NCI-H748 (cell line): ENCODE data around the gene MINDY2.
"Not testable (repeated sequence)": the region's sequence is repeated elsewhere in the genome, so short reads cannot be mapped to it uniquely, and the experiment has no call there.

Experiments used
- DNase-seq: peaks from one replicate; lab custom pipeline; 2025; ENCODE audit not compliant: unreplicated experiment; lab: John Stamatoyannopoulos, UW

The MINDY2 gene

DNA sequence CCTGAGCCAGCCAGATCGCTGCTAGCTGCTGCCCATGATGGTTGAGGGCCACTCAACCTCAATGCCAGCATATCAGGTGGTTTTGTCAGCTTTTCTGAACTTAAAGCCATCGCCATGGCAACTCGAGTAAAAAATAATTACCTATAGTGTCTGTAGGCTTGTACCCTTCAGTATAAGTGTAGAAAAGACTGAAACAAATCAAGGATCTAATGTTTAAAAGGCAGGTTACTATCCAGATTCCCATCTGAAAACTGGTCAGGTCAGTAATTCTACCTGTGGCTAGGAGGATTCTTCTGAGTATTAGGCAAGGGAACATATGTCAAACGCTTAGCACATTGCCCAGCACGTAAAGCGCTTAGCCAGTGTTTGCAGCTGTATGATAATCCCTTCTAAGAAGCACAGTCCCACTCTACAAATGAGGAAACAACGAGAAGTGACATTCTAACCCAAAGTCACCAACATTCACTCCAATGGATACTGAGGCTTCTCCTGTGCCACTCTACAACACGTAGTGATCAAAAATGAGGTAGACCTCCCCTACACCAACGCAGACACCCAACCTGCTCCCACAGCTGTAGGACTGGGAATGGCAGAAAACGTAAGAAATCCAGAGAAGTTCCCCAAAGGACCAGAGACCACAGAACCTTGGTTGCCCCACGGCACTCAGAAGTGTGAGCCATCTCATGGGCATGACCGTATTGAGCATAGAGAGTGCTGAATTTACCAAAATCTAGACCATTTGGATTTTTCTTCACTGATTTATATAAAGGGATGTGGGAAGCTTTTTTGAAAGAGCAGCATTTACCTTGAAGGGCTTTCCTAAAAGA is 107.1 kb downstream of the MINDY2 start:
- DNase-seq, result no peak

- no peak for DNase-seq
These were observed 109.2 kb downstream of the MINDY2 start for GRCh38 chr15:58880320-58880719.

- no peak for DNase-seq
These were observed 111.1 kb downstream of the MINDY2 start for GRCh38 chr15:58882243-58882642.

GRCh38 chr15:58883926-58884325 is 112.8 kb downstream of the MINDY2 start:
- DNase-seq, result not testable (repeated sequence)

DNA sequence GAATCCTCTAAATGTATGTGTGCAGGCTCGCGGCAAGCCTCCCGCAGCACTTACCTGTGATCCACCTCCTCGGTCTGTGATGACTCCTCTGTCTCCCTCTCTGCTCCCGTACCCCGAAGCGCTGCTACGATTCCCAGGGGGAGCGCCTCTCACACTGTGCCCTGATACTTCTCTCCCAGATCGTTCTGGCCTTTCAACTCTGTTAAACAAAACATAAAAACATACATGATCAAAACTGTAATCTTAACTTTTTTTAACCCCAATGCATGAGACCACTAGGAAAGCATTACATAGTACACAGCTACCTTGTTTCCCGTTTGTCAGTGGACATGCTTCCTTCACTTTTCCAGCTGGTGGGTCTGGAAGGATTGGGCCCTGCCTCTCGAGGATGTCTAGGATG is 115.8 kb downstream of the MINDY2 start:
- DNase-seq, result no peak

DNA sequence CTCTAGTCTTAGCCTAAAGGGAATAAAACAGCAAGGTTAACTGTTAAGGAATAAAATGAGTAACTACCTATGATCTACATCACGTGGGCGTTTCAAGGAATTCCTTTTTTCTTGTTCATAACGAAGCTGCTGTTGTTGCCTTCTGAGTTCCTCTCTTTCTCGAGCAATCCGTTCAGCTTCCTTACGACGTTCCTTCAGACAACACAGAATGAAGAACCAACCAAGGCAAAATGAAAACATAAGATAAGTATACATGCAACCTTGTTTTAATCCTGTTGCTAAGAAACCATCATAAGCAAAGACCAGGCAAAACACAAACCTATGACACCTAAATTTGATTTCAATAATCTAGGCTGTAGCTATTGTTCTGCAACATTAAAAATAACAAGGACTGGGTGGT is 118.3 kb downstream of the MINDY2 start:
- no peak for DNase-seq

GRCh38 chr15:58898150-58898680 is 127.1 kb downstream of the MINDY2 start:
- DNase-seq, result no peak

DNA sequence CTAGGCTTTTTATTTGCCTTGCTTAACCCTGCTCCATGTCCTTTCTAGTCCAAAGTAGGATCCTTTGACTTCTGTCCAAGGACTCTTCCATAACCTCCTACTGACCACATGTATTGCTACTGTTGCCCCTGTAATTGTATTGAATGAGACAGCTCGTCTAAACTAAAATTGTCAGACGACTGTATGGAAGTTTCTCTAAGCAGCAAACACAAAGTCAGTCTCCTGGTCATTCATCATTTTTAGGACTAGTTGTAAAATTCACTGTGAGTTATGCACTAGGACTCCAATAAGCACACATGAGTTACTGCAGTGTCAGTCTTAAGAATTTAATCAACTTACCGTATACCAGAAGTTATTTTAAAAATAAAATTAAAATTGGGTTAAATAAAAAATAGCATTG is 129.5 kb downstream of the MINDY2 start:
- no peak for DNase-seq

DNA sequence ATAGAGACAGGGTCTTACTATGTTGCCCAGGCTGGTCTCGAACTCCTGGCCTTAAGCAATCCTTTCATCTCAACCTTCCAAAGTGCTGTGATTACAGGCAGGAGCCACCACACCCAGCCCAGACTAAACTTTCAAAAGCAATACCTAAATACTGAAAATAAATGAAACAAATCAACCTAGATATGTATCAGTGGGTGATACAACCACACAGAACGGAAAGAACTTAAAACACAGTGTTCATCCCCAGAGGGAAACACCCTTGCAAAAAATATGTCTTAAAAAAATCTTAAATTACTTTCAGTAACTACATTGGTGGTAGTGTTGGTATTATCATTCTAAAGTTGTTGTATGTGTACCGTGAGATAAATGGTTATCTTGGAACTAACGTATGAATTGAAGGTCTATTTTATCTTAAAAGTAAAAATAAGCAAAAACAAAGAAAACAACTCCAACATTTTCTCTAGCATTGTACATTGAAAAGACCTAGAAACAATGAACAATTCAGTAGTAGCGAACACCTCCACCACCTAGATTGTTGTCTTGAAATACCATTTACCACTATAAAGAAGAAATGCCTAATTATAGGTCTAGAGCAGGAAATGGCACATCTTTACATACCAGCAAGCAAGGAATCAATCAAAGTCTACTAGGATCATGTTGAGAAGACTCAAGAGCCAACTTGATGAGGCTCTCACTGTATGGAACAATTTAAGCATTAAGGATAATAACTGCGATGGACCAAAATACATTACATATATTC is 137.6 kb downstream of the MINDY2 start:
- no peak for DNase-seq

DNA sequence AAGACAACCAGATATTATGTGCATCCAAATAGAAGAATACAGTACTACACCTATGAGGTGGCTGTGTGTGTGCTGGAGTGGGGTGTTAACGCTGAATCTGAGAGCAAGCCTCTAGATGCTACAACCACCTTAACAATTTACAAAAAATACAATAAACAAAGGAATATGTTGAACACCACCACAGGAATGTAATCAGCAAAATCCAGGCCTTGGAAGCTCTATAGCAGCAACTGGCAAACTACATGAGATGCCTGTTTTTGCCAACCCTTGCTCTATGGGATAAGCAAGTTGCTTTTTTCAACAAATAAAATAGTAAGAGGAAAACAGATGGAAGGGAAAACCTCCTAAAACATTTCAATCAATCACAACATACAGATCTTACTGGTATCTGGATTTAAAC is 138.5 kb downstream of the MINDY2 start:
- DNase-seq, result no peak

DNA sequence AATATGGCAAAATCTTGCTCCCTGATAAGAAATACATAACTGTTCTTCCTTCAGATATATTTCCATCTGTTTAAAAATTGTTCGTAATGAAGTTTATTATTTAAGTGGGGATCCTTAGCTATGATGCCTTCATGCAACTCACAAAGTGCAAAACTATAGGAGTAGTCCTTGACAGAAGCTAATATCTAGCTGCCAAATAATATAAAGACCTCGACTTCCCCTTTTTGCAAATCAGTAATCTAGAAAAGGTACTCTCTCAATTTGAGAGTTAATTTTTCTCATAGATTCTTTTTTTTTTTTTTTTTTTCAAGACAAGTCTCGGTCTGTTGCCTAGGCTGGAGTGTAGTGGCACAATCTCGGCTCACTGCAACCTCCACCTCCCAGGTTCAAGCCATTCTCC is 139.4 kb downstream of the MINDY2 start:
- DNase-seq, result no peak
